Ovary (tissue), 3 donors: ENCODE measurements around the gene IL4I1.

Experiments
- EP300 ChIP-seq: sonication (generic); formaldehyde crosslinking; IDR thresholded peaks from one replicate; pipeline ENCODE4 v1.6.1; 2017; ENCODE audit warnings: antibody characterized with exemption
- POLR2A ChIP-seq: fragments of 450-650 bp; IDR thresholded peaks from one replicate; pipeline ENCODE4 v1.6.1; 2017; ENCODE audit warnings: antibody characterized with exemption, mild to moderate bottlenecking, moderate library complexity
- TF ChIP-seq, protein P1 (sequence below), 3 donors: fragments of 450-650 bp in 2 of 3; fragments of 200-600 bp in 1 of 3; IDR thresholded peaks; one replicate each; pipeline versions ENCODE4 v1.5.1 to v1.8.0; 2016 to 2022; ENCODE audit warnings: antibody characterized with exemption in 3 of 3, mild to moderate bottlenecking in 1 of 3
- donor health status: DM: no; HTN: no; CAD: no.

DNA sequence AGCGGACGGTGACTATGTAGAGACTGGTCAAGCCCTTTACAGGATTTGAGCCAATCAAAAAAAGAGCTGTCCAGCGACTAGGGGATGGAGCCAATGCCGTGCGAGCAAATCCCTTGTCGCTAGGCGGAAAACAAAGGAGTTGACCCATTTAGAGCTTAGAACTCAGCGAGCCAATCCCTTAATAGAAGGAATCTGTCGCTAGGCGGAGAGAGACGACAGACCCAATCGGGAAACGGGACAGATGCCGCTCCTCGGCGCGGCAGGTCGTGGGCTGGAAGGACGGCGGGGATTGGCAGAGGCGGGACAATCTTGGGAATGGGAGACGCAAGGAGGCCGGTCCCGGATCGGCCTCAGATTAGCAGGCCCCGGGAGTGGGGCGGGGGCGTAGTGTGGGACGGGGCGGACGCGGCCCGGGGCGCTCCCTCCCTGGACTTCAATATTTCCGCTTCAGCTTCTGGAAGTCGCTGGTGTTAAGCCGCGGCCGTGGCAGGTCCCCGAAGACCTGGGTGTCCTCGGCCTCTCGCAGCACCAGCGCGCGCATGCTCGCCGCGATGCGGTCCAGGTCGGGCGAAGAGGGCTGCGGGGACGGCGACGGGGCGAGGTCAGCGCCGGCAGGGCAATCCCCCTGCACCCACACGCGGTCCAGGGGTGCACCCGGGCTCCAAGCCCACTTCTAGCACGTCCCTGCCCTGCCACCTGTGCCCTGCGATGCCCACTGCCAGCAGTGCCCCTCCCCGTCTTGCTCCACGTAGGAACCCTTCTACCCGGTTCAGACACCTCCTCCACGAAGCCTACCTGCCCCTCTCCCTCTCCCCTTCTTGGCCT is 27.0 kb downstream of the IL4I1 start:
- TF ChIP-seq, protein P1, sequence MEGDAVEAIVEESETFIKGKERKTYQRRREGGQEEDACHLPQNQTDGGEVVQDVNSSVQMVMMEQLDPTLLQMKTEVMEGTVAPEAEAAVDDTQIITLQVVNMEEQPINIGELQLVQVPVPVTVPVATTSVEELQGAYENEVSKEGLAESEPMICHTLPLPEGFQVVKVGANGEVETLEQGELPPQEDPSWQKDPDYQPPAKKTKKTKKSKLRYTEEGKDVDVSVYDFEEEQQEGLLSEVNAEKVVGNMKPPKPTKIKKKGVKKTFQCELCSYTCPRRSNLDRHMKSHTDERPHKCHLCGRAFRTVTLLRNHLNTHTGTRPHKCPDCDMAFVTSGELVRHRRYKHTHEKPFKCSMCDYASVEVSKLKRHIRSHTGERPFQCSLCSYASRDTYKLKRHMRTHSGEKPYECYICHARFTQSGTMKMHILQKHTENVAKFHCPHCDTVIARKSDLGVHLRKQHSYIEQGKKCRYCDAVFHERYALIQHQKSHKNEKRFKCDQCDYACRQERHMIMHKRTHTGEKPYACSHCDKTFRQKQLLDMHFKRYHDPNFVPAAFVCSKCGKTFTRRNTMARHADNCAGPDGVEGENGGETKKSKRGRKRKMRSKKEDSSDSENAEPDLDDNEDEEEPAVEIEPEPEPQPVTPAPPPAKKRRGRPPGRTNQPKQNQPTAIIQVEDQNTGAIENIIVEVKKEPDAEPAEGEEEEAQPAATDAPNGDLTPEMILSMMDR (IDR thresholded peaks at IDR 0.05) = peak in 2 of 3 donors; percentile 63 to 67
- TF ChIP-seq POLR2A (peak; percentile 76), EP300 (no peak)
